CD4-positive, alpha-beta T cell treated with Interleukin-1 beta for 1 hour (primary cell): ENCODE measurements around the gene GFOD1.
"Not testable (repeated sequence)": the region's sequence is repeated elsewhere in the genome, so short reads cannot be mapped to it uniquely, and the experiment has no call there.

Experiments
- DNase-seq, 2 donors: peaks; one replicate each; pipeline ENCODE4 v3.0.0-alpha.2; 2020 to 2022

The GFOD1 gene

DNA sequence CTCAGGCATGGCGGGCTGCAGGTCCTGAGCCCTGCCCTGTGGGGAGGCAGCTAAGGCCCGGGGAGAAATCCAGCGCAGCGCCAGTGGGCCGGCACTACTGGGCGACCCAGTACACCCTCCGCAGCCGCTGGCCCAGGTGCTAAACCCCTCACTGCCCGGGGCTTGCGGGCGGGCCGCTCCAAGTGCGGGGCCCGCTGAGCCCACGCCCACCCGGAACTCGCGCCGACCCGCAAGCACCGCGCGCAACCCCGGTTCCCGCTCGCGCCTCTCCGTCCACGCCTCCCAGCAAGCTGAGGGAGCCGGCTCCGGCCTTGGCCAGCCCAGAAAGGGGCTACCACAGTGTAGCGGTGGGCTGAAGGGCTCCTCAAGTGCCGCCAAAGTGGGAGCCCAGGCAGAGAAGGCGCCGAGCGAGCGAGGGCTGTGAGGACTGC, 23.8 kb upstream of the GFOD1 start:
- DNase-seq, result not testable (repeated sequence)

DNA sequence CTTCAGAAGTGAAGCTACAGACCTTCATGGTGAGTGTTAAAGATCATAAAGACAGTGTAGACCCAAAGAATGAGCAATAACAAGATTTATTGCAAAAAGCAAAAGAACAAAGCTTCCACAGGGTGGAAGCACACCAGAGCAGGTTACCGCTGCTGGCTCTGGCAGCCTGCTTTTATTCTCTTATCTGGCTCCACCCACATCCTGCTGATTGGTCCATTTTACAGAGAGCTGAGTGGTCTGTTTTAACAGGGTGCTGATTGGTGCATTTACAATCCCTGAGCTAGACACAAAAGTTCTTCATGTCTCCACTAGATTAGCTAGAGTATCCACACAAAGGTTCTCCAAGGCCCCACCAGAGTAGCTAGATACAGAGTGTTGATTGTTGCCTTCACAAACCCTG, 23.0 kb upstream of the GFOD1 start:
- not testable (repeated sequence) for DNase-seq

DNA sequence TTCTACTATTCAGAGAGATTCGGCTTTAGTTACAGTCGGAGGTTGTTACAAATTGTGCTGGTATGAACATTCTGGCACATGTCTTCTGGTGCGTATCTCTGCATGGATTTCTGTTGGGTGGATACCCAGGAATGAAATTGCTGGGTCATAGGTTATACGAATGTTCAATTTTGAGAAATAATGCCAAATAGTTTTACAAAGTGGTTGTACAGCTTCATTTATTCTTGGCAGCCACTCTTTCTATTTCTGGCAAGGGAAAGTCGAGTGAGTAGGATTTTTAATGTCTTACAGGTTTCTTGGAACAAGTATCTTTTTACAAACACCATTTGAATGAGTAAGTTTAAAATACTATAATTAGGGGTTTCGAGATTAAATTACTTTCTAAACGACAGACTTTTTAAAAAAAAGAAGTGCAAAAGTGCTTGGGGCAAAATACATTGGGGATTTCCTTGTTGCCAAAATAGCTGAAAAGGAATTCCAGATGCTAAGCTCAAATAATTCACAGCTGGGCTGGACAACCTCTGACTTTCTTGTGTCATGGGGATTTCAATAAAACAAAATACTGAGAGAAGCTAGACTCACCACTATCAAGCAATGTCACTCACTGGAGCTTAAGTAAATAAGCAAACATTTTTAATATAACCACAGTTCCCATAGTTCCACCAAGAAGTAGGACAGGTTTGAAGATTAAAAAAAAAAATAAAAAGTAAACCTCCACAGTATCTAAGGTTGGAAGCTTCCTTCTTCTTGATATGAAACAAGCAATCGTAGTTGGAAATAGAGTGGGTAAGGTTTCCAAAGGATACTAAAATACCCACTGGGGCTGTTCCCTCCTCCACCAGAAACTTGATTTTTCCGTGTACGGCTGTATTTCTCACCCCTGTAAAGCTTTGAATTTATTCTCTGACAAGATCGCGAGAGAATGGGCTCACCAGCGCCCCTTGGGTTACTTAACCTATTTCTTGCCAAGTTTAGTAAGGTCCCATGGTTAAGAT, 21.6 kb upstream of the GFOD1 start:
- no peak for DNase-seq

DNA sequence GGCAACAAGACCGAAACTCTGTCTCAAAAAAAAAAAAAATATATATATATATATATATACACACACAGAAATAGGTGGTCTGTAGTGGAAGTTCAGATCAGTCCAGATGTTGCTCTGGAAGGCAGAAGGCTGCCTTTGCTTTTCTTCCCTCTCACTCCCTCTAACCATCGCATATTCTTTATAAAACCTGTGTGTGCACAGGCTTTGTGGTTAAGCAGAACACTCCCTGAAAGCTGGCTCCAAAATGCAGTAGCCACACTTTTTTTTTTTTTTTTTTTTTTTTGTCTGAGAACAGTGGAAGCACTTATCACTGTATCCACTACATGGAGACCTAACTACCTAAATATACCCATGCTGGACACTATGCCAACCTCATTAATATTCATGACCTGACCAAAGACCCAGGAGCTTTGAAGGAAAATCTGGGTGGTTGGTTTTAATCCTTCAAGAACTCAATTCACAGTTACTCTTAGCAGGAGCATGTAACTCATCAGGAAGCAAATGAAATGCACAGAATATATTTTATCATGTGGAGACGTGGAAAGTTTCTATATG, 20.0 kb upstream of the GFOD1 start:
- DNase-seq, result no peak

DNA sequence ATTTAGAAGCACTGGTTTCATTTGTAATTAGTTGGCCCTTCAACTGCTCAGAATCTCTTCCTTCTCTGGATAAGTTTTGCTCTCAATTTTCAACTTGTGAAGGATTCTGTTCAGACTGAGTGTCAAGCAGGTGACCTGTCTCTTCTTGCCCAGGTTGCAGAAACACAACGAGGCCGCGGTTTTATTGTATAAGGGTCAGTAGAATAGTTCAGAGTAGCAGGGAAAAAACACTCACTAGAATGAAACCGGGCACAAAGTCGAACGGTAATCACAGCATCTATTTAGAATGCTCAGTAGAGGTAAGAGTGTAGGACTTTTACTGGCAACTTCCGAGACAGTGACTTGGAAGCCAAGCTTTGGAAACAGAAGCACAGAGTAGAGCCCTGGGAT, 17.9 kb upstream of the GFOD1 start:
- no peak for DNase-seq

DNA sequence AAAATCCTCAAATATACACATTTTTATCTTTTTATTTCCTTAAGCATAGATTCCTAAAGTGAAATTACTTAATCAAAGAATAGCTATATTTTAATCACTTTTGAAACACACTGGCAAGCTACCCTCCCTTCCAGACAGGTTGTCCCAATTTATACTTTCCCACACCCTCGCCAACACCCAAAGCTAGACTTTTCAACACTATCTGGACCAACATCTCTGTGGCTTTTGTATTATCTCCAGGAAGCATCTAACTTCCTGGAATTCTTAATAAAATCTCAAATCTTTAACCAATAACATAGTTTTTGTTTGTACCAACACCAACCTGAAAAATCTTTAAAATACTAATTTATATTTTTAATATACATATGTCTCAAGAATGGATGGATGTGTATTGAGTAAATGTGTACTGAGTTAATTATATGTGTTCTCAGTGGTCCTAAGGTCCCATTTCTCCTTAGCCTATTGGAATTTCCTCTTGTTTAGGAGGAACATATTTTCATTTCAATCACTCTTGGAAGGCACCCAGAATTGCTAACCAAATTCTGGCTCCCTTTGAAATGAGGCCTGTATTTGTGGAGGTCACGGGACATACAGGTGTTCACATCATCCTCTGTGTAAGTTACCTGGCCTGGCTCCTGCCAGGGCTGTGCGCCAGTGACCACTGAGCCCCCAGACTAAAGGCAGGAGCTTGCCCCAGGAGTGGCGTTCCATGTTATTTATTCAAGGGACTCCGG, 17.4 kb upstream of the GFOD1 start:
- DNase-seq, result no peak

DNA sequence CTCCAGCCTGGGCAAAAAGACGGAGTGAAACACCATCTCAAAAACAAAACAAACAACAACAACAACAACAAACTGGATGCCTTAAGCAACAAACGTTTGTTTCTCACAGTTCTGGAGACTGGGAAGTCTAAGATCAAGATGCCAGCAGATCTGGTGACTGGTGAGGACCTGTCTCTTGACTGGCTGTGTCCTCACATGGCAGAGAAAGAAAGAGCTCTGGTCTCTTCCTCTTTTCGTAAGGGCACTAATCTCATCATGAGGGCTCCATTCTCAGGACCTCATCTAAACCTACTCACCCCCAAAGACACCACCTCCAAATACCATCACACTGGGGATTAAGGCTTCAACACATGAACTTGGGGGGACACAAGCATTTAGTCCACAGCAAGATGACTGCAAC, 13.5 kb upstream of the GFOD1 start:
- no peak for DNase-seq

DNA sequence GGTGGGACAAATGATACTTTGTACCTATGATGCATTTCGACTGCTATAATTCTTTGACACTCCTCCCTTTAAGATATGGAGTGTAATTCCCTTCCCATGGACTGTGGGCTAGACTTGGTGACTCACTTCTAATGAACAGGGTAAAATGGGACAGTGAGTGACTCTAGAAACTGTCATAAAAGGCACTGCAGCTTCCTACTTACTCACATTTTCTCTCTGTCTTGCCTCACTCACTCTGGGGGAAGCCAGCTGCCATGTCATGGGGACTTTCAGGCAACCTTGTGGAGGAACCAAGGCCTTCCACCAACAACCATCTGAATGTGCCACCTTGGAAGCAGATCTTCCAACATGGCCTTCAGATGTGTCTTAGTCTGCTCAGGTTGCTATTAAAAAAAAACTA, 12.9 kb upstream of the GFOD1 start:
- no peak for DNase-seq

DNA sequence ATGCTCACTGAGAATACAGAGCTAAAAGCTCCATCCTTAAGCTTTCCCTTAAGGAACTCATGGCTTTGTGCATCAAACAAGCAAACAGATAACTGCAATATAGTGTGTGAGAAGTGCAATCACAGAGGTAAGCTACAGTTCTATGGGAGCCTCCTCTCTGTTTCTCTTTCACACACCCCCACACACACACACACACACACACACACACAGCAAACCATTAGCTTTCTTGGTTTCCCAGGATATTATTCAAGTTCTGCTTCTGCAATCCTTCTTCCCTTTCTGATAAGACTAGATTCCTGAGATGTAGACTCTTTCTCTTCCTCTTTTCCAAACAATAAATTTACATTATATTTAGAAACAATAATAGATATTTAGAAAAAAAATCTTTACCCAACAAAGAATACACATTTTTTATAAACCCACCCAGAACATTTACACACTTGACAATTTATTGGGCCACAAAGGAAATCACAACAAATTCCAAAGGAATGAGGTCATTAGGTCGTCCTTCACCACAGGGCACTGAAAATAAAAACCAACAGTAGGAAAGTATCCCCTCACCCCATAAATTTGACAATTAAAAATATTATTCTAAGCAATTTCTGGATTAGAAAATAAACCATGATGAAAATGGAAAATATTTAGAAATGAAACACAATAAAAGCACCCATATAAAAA, 9.3 kb upstream of the GFOD1 start:
- no peak for DNase-seq

DNA sequence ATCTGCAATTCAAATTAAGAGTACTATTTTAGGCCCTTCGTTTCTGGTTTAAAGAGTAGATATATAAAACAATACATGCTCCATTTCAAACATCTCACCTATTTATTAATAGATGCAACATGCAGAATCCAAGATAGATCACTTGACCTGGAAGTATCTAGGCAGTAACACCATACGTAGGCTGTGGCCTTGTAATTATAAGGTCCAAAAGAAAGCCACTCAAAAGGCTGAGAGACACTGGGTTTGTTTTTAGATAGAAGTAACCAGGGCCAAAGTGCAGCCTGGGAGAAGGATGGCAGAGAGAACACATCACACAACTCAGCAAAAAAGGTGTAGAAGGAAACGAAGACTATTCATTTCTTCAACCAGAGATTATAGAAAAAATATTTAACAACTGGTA, 8.4 kb upstream of the GFOD1 start:
- DNase-seq, result no peak

DNA sequence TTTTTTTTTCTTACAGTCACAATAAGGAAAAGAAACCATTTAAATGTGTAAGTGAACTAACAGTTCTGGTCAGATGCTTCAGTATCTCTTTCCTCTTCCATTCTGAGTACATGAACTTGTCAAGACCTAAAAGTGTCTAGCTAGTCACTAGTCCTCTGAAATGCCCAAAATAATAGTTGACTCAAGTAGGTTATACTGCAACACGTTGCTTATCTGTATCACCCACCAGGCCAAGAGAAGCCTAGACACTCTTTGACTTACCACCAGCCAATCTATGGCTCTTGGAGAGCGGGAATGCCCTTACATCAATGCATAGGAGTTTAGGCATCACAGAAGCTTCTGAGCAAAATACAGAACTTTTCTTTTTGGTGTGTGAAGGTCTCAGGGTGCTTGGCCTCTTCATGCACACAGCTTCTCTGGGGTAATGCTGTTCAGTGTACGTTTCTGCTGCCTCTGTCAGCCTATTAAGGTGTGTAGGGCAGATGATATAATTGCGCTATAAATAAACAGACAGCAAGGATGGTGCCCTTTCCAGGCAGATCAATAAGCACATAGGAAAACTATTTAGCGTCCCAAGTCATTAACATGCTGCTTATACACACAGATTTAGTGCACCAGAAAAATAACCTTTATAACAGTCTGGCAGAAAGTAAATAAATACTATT, 7.8 kb upstream of the GFOD1 start:
- DNase-seq, result no peak

DNA sequence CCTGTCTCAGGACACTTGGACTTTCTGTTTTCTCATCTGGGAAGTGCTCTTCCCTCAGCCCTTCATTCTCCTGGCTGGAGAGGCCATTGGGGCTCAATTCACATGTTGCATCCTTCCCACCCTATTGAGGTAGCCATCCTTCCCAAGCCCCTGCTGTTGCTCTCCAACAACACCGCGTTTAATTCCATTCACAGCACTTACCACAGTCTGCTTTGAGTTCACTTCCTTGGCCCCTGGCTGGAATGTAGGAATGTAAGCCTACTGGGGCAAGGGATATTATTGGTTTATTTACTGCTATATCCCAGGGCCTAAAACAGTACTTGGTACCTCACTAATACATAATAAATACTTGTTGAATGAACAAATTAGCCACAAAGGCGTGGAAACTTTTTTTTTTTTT, 6.7 kb upstream of the GFOD1 start:
- DNase-seq, result no peak

DNA sequence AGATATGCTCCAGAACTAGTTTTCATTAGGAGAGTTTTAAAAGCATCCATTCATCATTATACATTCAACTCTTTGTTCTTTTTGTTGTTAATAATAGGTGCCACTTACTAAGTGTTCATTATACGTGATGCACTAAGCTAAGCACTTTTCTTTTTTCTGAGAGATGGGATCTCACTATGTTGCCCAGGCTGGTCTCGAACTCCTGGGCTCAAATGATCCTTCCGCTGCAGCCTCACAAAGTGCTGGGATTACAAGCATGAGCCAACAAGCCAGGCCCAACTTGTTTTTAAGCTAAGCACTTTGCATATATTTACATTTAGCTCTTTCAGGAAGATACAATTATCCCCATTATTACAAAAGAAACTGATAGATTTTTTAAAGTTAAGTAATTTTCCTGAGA, 5.7 kb upstream of the GFOD1 start:
- DNase-seq, result no peak

DNA sequence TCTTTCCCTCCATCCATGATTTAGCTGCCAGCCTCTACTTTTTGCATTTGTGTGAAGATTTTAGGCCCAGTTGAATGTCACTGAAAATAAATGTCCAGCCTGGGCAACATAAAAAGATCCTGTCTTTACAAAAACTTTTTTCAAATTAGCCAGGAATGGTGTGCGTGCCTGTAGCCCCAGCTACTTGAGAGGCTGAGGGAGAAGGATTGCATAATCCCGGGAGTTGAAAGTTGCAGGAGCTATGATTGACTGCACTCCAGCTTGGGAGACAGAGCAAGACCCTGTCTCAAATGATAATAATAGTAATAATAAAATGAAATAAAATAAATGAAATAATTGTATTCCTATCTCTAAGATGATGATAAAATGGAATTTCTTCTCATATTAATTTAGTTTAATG, 5.0 kb upstream of the GFOD1 start:
- no peak for DNase-seq

DNA sequence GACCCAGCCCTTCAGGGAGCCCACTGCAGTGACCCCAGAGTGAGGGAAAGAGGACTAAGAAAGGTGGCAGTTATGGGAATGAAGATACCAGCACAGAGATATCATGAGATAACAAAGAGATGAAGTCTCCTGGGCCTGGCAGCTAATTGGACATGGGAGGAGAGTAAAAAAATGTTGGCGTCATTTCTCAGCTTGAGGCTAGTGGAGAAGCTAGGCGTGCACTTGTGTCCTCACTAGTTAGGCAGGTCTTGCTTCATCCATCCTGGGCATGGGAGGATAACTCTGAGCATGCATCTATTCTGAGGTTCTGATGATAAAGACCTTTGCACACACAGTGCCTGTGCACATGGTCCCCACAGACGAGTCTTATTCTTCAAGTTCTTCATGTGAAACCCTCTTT, 4.1 kb upstream of the GFOD1 start:
- no peak for DNase-seq

DNA sequence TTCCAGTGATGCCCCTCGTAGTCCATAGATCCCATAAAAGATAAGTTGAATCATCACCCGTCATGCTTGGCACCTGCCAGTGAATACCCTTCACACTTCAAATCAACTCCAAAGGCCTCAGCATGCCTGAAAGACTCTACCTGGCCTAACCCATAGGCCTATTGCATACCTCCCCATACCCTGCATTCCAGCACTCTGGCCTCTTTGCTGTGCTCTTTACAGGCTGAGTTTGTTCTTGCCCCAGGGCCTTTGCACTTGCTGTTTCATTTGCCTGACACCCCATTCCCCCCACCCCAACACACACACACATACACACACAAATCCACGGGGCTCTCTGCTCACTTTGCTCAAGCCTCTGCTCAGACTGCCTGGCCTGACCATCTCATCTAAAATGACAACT, 3.0 kb upstream of the GFOD1 start:
- no peak for DNase-seq

DNA sequence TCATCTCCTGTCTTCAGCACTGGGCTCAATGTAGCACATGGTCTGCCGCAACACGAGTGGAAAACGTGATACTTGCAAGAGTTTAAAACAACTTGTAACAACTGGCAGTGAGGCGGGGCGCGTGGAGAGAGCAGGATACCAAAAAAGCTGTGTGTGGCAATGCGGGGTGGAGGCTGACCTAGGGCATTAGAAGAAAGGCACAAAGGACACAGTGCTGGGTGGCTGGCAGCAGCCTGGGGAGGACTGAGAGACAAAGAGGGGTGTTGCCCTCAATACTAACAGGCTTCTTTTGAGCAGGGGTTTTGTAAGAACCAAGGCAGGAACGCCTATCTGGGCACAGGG, 1.5 kb upstream of the GFOD1 start:
- no peak for DNase-seq

DNA sequence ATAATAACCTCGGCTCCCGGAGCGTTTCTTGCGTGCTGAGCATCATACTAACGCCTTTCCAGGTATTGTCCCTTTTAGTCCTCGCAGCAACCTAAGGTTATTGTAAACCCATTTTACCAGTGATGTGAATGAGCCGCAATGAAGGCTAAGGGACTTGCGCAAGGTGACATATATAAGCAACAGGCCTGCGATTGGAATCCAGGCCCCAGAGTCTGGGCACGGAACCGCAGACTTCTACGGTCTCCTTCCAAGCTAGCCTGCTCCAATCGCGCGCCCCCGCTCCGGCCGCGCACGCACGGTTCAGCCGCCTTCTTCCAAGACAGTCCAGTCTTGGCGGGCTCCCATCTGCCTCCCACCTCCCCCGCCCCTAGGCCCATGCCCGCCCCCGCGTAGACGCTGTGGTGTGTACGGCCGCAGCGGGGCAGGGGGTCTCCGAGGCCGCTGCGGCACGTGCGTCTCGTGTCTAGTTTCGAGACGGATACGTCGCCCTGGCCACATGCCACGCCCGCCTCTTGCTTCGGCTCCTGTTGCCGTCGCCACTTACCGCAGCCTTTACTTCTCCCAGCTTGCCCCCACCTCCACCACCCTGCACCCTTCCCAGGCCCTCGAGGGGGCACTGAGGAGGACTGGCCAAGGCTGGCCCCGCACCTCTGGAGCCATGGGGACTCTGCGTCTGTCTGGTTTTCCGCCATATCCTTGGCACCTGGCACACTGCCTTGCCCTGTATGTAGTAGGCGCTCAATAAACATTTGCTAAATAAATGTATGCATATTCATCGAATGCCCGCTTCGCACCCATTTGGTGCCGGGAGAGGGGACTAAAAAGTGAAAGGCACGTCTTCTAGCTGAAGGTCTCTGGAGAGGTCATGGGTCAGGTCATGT, 855 bp upstream of the GFOD1 start:
- peak; percentile 14 to 31 for DNase-seq

DNA sequence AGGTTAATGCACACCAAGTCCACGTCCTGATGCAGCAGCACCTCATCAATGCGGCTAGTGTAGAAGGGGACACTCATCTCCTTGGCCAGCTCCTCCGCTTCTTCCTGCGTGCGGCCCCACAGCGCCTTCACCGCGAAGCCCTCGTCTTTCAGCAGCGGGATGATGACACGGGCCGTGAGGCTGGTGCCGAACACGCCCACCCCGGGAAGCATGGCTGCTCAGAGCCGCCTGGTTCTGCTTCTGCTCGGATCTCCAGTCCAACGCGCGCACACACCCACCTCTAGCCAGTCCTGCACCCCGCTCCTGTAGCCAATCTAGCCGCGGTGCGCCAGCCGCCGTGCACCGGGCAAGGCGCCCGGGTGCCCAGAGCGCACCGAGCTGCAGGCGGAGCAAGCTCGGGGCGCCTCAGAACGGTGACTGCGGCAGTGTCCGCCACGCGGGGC, 700 bp downstream of the GFOD1 start:
- DNase-seq, result peak; percentile 43 to 68

DNA sequence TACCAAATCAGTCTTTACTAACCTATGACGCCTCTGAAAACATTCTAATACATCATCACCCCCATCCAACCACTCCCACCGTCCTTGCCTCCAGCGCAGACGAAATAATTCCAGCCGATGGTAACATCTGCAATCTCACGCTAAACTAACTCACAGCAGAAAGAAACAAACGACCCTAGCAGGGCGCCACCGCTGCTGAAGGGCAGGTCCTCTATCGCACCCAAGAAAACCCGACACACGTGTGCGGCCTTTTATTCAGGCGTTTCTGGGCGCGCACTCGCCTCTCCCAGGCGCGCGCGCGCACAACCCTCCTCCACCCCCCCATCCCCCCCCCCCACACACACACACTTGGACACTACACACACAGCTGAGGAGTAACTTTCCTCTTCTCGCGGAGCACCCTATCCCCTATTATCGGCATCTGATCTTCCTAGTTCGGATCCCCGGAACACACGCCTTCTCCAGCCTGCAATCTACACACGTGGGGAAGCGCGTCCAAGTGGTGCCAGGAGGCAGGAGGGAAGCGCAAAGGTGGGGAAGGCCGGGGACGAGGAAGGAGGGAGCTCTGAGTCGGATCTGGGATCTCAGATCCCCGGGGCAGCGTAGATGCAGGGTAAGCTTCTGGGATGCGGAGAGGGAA, 1.4 kb downstream of the GFOD1 start:
- DNase-seq, result peak; percentile 21 to 44

DNA sequence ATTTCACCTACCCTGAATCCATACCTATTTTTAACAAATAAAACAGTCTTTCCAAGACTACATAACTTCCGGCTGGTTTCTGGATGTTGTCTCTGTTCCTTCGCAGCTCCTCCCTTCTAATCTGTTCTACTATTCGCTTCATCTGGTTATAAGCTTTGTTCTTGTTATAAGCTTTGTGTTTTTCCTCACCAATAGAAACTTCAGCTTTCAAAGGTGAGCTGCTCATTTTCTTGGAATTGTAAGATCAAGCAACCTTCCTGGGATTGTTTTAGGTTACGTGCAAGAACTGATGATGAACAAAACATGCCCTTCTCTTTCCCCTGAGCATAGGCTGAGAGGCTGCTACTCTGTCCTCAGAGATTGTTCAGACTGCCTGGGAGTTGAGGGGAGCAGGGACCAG, 2.1 kb downstream of the GFOD1 start:
- no peak for DNase-seq
